ENCODE results near the gene WDR93.

- TF ChIP-seq CTCF (IDR thresholded peaks at IDR 0.05; ENCODE audit: low read depth, low read length, poor library complexity, severe bottlenecking) (no peak), EZH2phosphoT487 (IDR thresholded peaks at IDR 0.05; ENCODE audit: borderline replicate concordance, low read length) (no peak)
Measured at GRCh38 chr15:89707577-89707976, 17.0 kb downstream of the WDR93 start.
